Liver (tissue), 9 donors: ENCODE results near the gene DKC1. TPM values are rescaled to one million over a fixed set of nuclear protein-coding genes. Genes with fewer than 3 reads are reported as not detected.

Source experiments
- DNase-seq: peaks from one replicate; pipeline ENCODE4 v3.0.0-alpha.2; 2017; ENCODE audit warnings: low spot score
- H3K27ac ChIP-seq, 2 donors: one replicate each; pipeline ENCODE4 v1.7.0; 2013; ENCODE audit warnings: inconsistent platforms in 2 of 2, low read length in 2 of 2, control low read depth in 1 of 2, low read depth in 1 of 2, mild to moderate bottlenecking in 1 of 2
- H3K27me3 ChIP-seq, 4 donors: one replicate each; pipeline versions ENCODE4 v1.6.1 to v1.7.0; 2013; ENCODE audit warnings: low read length in 3 of 4, inconsistent platforms in 1 of 4, mild to moderate bottlenecking in 1 of 4, moderate library complexity in 1 of 4; ENCODE audit not compliant: control insufficient read depth in 4 of 4, insufficient read depth in 4 of 4
- H3K36me3 ChIP-seq, 4 donors: one replicate each; pipeline versions ENCODE4 v1.6.1 to v1.7.0; 2013; ENCODE audit warnings: low read length in 3 of 4, mild to moderate bottlenecking in 3 of 4, low read depth in 1 of 4, moderate library complexity in 1 of 4; ENCODE audit not compliant: control insufficient read depth in 4 of 4, insufficient read depth in 3 of 4
- H3K4me1 ChIP-seq, 4 donors: one replicate each; pipeline versions ENCODE4 v1.6.1 to v1.7.0; 2013; ENCODE audit warnings: low read length in 3 of 4, mild to moderate bottlenecking in 3 of 4, moderate library complexity in 1 of 4; ENCODE audit not compliant: control insufficient read depth in 4 of 4, insufficient read depth in 4 of 4
- H3K4me3 ChIP-seq, 3 donors: one replicate each; pipeline versions ENCODE4 v1.6.1 to v1.7.0; 2013; ENCODE audit warnings: low read length in 3 of 3, control low read depth in 1 of 3, low read depth in 1 of 3, mild to moderate bottlenecking in 1 of 3
- H3K9ac ChIP-seq, 2 donors: one replicate each; pipeline ENCODE4 v1.7.0; 2013; ENCODE audit warnings: low read length in 2 of 2, mild to moderate bottlenecking in 2 of 2, moderate library complexity in 2 of 2, control low read depth in 1 of 2, low read depth in 1 of 2
- H3K9me3 ChIP-seq, 4 donors: one replicate each; pipeline versions ENCODE4 v1.6.1 to v1.7.0; 2013; ENCODE audit warnings: low read length in 3 of 4; ENCODE audit not compliant: control insufficient read depth in 4 of 4
- ATF3 ChIP-seq: IDR thresholded peaks from 2 replicates; pipeline ENCODE4 v1.6.1; 2016; ENCODE audit warnings: antibody characterized with exemption
- CTCF ChIP-seq: fragments of 150-350 bp; IDR thresholded peaks from 2 replicates; pipeline ENCODE4 v1.5.1; 2017; ENCODE audit warnings: improper control_type of control experiment, low read depth, low read length; ENCODE audit not compliant: missing input control
- EGR1 ChIP-seq, 2 donors: IDR thresholded peaks; 2 replicates each; pipeline ENCODE4 v1.6.1; 2016 to 2018; ENCODE audit warnings: antibody characterized with exemption in 2 of 2, low read depth in 2 of 2
- FOXA1 ChIP-seq: IDR thresholded peaks from 2 replicates; pipeline ENCODE4 v1.6.1; 2016; ENCODE audit warnings: antibody characterized with exemption
- FOXA2 ChIP-seq: IDR thresholded peaks from 2 replicates; pipeline ENCODE4 v1.6.1; 2016; ENCODE audit warnings: antibody characterized with exemption
- GABPA ChIP-seq, 2 donors: IDR thresholded peaks in 1 of 2; conservative IDR thresholded peaks in 1 of 2; 2 replicates each; pipeline ENCODE4 v1.6.1; 2016; ENCODE audit warnings: antibody characterized with exemption in 2 of 2, mild to moderate bottlenecking in 1 of 2, moderate library complexity in 1 of 2
- HNF4A ChIP-seq, 2 donors: conservative IDR thresholded peaks; 2 replicates each; pipeline ENCODE4 v1.6.1; 2016; ENCODE audit warnings: antibody characterized with exemption in 2 of 2, mild to moderate bottlenecking in 2 of 2
- JUND ChIP-seq, 2 donors: IDR thresholded peaks; 2 replicates each; pipeline ENCODE4 v1.6.1; 2016; ENCODE audit warnings: antibody characterized with exemption in 2 of 2
- RAD21 ChIP-seq, 2 donors: IDR thresholded peaks; 2 replicates each; pipeline ENCODE4 v1.6.1; 2016; ENCODE audit warnings: antibody characterized with exemption in 2 of 2, mild to moderate bottlenecking in 2 of 2
- REST ChIP-seq: IDR thresholded peaks from 2 replicates; pipeline ENCODE4 v1.6.1; 2016; ENCODE audit warnings: antibody characterized with exemption, mild to moderate bottlenecking
- SP1 ChIP-seq: IDR thresholded peaks from 2 replicates; pipeline ENCODE4 v1.6.1; 2018; ENCODE audit warnings: antibody characterized with exemption, mild to moderate bottlenecking
- TAF1 ChIP-seq: conservative IDR thresholded peaks from 2 replicates; pipeline ENCODE4 v1.6.1; 2016; ENCODE audit warnings: antibody characterized with exemption, mild to moderate bottlenecking
- YY1 ChIP-seq: IDR thresholded peaks from 2 replicates; pipeline ENCODE4 v1.6.1; 2016; ENCODE audit warnings: antibody characterized with exemption, mild to moderate bottlenecking
- WGBS: extraction: QIAGEN DNeasy Blood & Tissue Kit; methylation state at CpG from one replicate; pipeline ENCODE4 v1.1.7; 2013; 5-methylcytosine and 5-hydroxymethylcytosine counted together
- polyA plus RNA-seq, 2 donors: library from polyadenylated mRNA; stranded (reverse) in 1 of 2; unstranded in 1 of 2; fragments of 200-250 nt in 1 of 2; fragments of >200 nt in 1 of 2; fragmentation: Nextera tagmentation in 1 of 2; extraction: Ambion mirVana in 1 of 2; gene quantifications; one replicate each; pipeline versions ENCODE4 v1.2.1 to v1.2.3, GENCODE V29; 2013 to 2015
- total RNA-seq, 2 donors: library from RNA; depleted of rRNA; stranded (reverse); fragments of >200 nt; gene quantifications; one replicate each; pipeline ENCODE4 v1.2.3, GENCODE V29; 2014
- donor health status: healthy.
- donor health status: healthy.
- donor health status: healthy.
- donor health status: healthy.
- donor health status: healthy.

The DKC1 gene
- total and polyA plus RNA-seq, 4 donors, result 14.0 to 21.9 (median 16.5) TPM

- Histone ChIP-seq H3K36me3 (no peaks in the 10 kb centered on the region), H3K4me1 (no peaks in the 10 kb centered on the region), H3K9me3 (no peaks in the 10 kb centered on the region), H3K27me3 (no peaks in the 10 kb centered on the region), H3K4me3 (no peak overlapping the region), H3K27ac (no peak overlapping the region), H3K9ac (no peak overlapping the region)
- 78% methylated on average over 2 of the region's 2 CpGs for WGBS
- DNase-seq, result no peak
- TF ChIP-seq ATF3 (no peak), TAF1 (no peak), RAD21 (IDR thresholded peaks at IDR 0.05) (no peak), JUND (IDR thresholded peaks at IDR 0.05) (no peak), FOXA1 (no peak), HNF4A (conservative IDR thresholded peaks at IDR 0.05) (no peak)
Measured at GRCh38 chrX:154739952-154740465, 22.7 kb upstream of the DKC1 start.

- no peaks in the 10 kb centered on the region for H3K36me3 ChIP-seq
- H3K27me3 ChIP-seq, result no peaks in the 10 kb centered on the region
- no peaks in the 10 kb centered on the region for H3K9me3 ChIP-seq
- no peak for DNase-seq
- TF ChIP-seq ATF3, result no peak
- no peak for TF ChIP-seq REST
- TF ChIP-seq SP1, result no peak
- no peak for TF ChIP-seq EGR1 (IDR thresholded peaks at IDR 0.05; ENCODE audit: low read depth in 2 of 2)
- H3K4me3 ChIP-seq, result no peak overlapping the region
- no peak overlapping the region for H3K27ac ChIP-seq
- H3K4me1 ChIP-seq, result no peaks in the 10 kb centered on the region
- H3K9ac ChIP-seq, result no peak overlapping the region
Measured at GRCh38 chrX:154742613-154743012, 20.1 kb upstream of the DKC1 start.

- peak; percentile 40 for DNase-seq
- Histone ChIP-seq H3K27ac (no peak overlapping the region), H3K4me3 (no peak overlapping the region), H3K27me3 (peaks cover 0 to 7% (median 0%) of the 10 kb centered on the region in 4 donors), H3K36me3 (no peaks in the 10 kb centered on the region), H3K9me3 (peaks cover 0 to 3% (median 0%) of the 10 kb centered on the region in 4 donors), H3K9ac (no peak overlapping the region), H3K4me1 (peaks cover 0 to 5% (median 1%) of the 10 kb centered on the region in 4 donors)
- TF ChIP-seq SP1 (no peak), FOXA2 (no peak), REST (no peak), ATF3 (no peak), RAD21 (IDR thresholded peaks at IDR 0.05) (peak; percentile 82 to 93), CTCF (peak; percentile 71), GABPA (IDR thresholded peaks at IDR 0.05 in 1 of 2, conservative IDR thresholded peaks at IDR 0.05 in 1 of 2) (no peak), YY1 (no peak)
- WGBS, result 26% methylated on average over 11 of the region's 11 CpGs
Measured at GRCh38 chrX:154748712-154749339, 13.8 kb upstream of the DKC1 start.
